Keratinocyte (primary cell): ENCODE data around the gene NPVF.

Source experiments
- CTCF ChIP-seq, 3 experiments: IDR thresholded peaks in 1 of 3; conservative IDR thresholded peaks in 1 of 3; optimal IDR thresholded peaks in 1 of 3; 2 replicates in 2 of 3; 3 replicates in 1 of 3; pipeline versions ENCODE3 to v1.5.1; 2011; ENCODE audit warnings: low read length in 3 of 3, mild to moderate bottlenecking in 3 of 3, moderate library complexity in 2 of 3, control low read depth in 1 of 3, inconsistent platforms in 1 of 3; ENCODE audit not compliant: insufficient read depth in 2 of 3; ENCODE audit errors: extremely low read depth in 1 of 3
- EZH2 ChIP-seq: IDR thresholded peaks from one replicate; pipeline ENCODE4 v1.6.1; 2012; ENCODE audit warnings: inconsistent platforms, mild to moderate bottlenecking, low read length, moderate library complexity

GRCh38 chr7:25187932-25188331 lies 40.4 kb downstream of the NPVF start:
- no peak for TF ChIP-seq CTCF (optimal IDR thresholded peaks at IDR 0.05 in 1 of 3, IDR thresholded peaks at IDR 0.05 in 1 of 3, conservative IDR thresholded peaks at IDR 0.05 in 1 of 3; ENCODE audit: extremely low read depth in 1 of 3, insufficient read depth in 2 of 3, low read length in 3 of 3)
- TF ChIP-seq EZH2, result no peak
